OCI-LY7 (cell line): Measurements from ENCODE around the gene ZC3H18. TPM values are rescaled to one million over a fixed set of nuclear protein-coding genes. Genes with fewer than 3 reads are reported as not detected.

Experiments used
- BruUV-seq: library from RNA; stranded (reverse); fragments of 400-500 nt; replicated peaks from 2 replicates; lab custom pipeline; 2021; lab: Mats Ljungman, UMichigan
- CTCF ChIA-PET: fragments of 300-600 bp; sonication (Branson Sonifier 250); formaldehyde crosslinking; loops from one replicate; lab custom pipeline; 2022; ENCODE audit warnings: antibody characterized with exemption; ENCODE audit not compliant: unreplicated experiment; lab: Charles Lee
- POLR2A ChIA-PET: fragments of 300-600 bp; sonication (Branson Sonifier 250); formaldehyde crosslinking; loops from one replicate; lab custom pipeline; 2022; ENCODE audit warnings: antibody characterized with exemption; lab: Charles Lee
- DNase-seq: peaks from one replicate; pipeline ENCODE4 v3.0.0-alpha.2; 2015; ENCODE audit warnings: low spot score
- H2AFZ ChIP-seq: fragments of 200-600 bp; sonication (generic), shearing (Covaris generic); 2 replicates; pipeline ENCODE4 v1.6.1; 2014; ENCODE audit warnings: mild to moderate bottlenecking, antibody characterized with exemption, low read length, moderate library complexity
- H3K27ac ChIP-seq: fragments of 200-600 bp; sonication (generic); 2 replicates; pipeline ENCODE4 v1.5.1; 2014; ENCODE audit warnings: mixed run types, low read depth, mild to moderate bottlenecking, moderate library complexity, low read length, inconsistent platforms; ENCODE audit not compliant: poor library complexity, severe bottlenecking
- H3K36me3 ChIP-seq: fragments of 200-600 bp; sonication (generic); 2 replicates; pipeline ENCODE4 v1.6.1; 2014; ENCODE audit warnings: mild to moderate bottlenecking, antibody characterized with exemption, low read length, moderate library complexity, mixed read lengths; ENCODE audit not compliant: insufficient read depth
- H3K4me1 ChIP-seq: fragments of 200-600 bp; sonication (generic); 2 replicates; pipeline ENCODE4 v1.5.1; 2014; ENCODE audit warnings: mild to moderate bottlenecking, low read length; ENCODE audit not compliant: insufficient read depth, poor library complexity, severe bottlenecking
- H3K4me2 ChIP-seq: fragments of 200-600 bp; sonication (generic); 2 replicates; pipeline ENCODE4 v1.6.1; 2014; ENCODE audit warnings: mild to moderate bottlenecking, low read length
- H3K4me3 ChIP-seq: fragments of 200-600 bp; sonication (generic); 2 replicates; pipeline ENCODE4 v1.5.1; 2014; ENCODE audit warnings: mild to moderate bottlenecking, low read depth, low read length; ENCODE audit not compliant: poor library complexity, severe bottlenecking
- H3K79me2 ChIP-seq: fragments of 200-600 bp; sonication (generic); 2 replicates; pipeline ENCODE4 v1.6.1; 2016; ENCODE audit warnings: low read depth, mild to moderate bottlenecking, low read length, moderate library complexity, mixed read lengths; ENCODE audit not compliant: insufficient read depth
- H3K9me2 ChIP-seq: fragments of 200-600 bp; sonication (generic); 2 replicates; pipeline ENCODE4 v1.6.1; 2016; ENCODE audit warnings: mild to moderate bottlenecking, low read length, mixed read lengths; ENCODE audit not compliant: insufficient read depth
- H3K9me3 ChIP-seq: fragments of 200-600 bp; sonication (generic); 2 replicates; pipeline ENCODE4 v1.6.1; 2014; ENCODE audit warnings: mild to moderate bottlenecking, mixed run types, low read length, mixed read lengths
- H4K20me1 ChIP-seq: fragments of 200-600 bp; sonication (generic); 2 replicates; pipeline ENCODE4 v1.6.1; 2014; ENCODE audit warnings: mild to moderate bottlenecking, antibody characterized with exemption, low read length, moderate library complexity, mixed read lengths; ENCODE audit not compliant: insufficient read depth
- EZH2phosphoT487 ChIP-seq: fragments of 200-600 bp; sonication (generic); IDR thresholded peaks from 2 replicates; pipeline ENCODE4 v1.6.1; 2018; ENCODE audit warnings: low read depth, borderline replicate concordance, mild to moderate bottlenecking, mixed run types, antibody characterized with exemption, low read length, moderate library complexity, mixed read lengths
- intact Hi-C: fragments of 100-400 bp; cut with micrococcal nuclease; formaldehyde crosslinking; loops from one replicate; pipeline ENCODE4 v1.10.0; 2022; ENCODE audit not compliant: unreplicated experiment
- total RNA-seq, 2 experiments: library from RNA; depleted of rRNA in 1 of 2; stranded (reverse); fragments of >200 nt in 1 of 2; shearing (Covaris generic) in 1 of 2; gene quantifications; 2 replicates each; pipeline ENCODE4 v1.2.3, GENCODE V29; 2014 to 2022
- TF ChIP-seq, protein P1 (sequence below): fragments of 200-600 bp; sonication (generic); conservative IDR thresholded peaks from 2 replicates; pipeline ENCODE4 v1.5.1; 2014; ENCODE audit warnings: mild to moderate bottlenecking, antibody characterized with exemption, low read length, moderate library complexity, mixed read lengths

The ZC3H18 gene
- total RNA-seq, 2 experiments from 2014 or later: 22.2 to 79.0 TPM

DNA sequence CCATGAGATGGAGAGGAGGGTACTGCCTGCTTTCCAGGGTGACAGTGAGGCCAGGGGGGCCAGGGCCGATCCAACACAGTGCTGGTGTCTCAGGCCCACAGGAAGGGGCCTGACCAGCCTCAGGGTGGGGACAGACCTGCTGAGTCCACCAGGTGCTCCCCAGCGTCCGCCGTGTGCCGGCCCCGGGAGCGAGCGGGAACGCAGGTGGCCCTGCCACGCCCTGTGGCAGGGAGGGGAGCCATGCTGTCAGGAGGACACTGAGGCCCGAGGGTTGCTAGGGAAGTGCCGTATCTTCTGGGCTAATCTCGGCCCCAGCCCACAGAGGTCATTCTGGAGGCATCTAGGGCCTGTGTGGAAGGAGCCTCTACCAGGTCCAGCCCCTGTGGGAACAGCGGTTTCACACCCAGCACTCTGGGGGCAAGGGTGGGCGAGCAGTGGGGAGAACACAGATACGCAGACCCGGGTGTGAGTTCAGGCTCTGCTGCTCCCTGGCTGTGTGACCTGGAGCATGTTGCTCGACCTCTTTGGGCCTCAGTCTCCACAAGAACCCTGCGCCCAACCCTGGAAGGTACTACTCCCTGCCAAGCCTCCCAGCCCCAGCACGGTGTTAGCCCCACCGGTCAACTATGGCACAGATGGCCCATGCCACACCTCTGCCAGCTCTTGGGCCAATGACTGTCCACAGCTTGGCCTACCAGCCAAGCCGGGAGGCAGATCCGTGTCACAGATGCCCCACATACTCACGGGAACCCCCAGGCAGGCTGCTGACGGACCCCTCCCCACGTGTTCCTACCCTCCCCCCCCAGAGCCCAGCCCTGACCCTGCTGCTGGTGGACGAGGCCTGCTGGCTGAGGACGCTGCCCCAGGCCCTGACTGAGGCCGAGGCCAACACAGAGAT is 43.9 kb upstream of the ZC3H18 start:
- Histone ChIP-seq H3K4me3 (no peak overlapping the region), H3K4me1 (peaks cover 6% of the 10 kb centered on the region), H3K36me3 (no peaks in the 10 kb centered on the region), H3K4me2 (no peak overlapping the region), H3K79me2 (no peaks in the 10 kb centered on the region), H3K9me3 (no peaks in the 10 kb centered on the region), H4K20me1 (no peaks in the 10 kb centered on the region), H3K9me2 (no peaks in the 10 kb centered on the region), H3K27ac (no peak overlapping the region), H2AFZ (no peak overlapping the region)
- ChIA-PET CTCF (no interaction called here), POLR2A (no interaction called here)
- no TSS peak for BruUV-seq
- no peak for DNase-seq
- intact Hi-C loops: no loop called here
- TF ChIP-seq, protein P1, sequence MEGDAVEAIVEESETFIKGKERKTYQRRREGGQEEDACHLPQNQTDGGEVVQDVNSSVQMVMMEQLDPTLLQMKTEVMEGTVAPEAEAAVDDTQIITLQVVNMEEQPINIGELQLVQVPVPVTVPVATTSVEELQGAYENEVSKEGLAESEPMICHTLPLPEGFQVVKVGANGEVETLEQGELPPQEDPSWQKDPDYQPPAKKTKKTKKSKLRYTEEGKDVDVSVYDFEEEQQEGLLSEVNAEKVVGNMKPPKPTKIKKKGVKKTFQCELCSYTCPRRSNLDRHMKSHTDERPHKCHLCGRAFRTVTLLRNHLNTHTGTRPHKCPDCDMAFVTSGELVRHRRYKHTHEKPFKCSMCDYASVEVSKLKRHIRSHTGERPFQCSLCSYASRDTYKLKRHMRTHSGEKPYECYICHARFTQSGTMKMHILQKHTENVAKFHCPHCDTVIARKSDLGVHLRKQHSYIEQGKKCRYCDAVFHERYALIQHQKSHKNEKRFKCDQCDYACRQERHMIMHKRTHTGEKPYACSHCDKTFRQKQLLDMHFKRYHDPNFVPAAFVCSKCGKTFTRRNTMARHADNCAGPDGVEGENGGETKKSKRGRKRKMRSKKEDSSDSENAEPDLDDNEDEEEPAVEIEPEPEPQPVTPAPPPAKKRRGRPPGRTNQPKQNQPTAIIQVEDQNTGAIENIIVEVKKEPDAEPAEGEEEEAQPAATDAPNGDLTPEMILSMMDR: no peak
- TF ChIP-seq EZH2phosphoT487: no peak

DNA sequence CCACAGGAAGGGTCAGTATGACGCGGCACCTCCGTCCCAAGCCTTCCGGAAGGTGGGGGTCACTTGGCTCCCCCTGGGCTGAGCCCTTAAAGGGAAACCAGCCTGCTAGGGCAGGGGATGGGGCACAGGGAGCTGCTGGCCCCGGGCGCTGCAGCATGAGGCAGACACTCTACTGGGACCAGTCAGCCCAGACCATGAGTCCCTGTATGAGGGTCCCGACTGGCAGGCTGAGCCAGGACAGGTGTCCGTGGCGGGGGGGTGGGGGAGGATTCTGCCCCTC is 43.4 kb upstream of the ZC3H18 start:
- DNase-seq: no peak
- ChIA-PET POLR2A (no interaction called here), CTCF (no interaction called here)
- Histone ChIP-seq H2AFZ (no peak overlapping the region), H4K20me1 (no peaks in the 10 kb centered on the region), H3K4me2 (no peak overlapping the region), H3K9me3 (no peaks in the 10 kb centered on the region), H3K27ac (no peak overlapping the region), H3K9me2 (no peaks in the 10 kb centered on the region), H3K79me2 (no peaks in the 10 kb centered on the region), H3K4me3 (no peak overlapping the region), H3K4me1 (peaks cover 6% of the 10 kb centered on the region), H3K36me3 (no peaks in the 10 kb centered on the region)
- intact Hi-C loops: loop anchor here (1.0 kb wide), 1 partner anchor 84 kb away; no protein-coding TSS in a partner anchor
- TF ChIP-seq EZH2phosphoT487: no peak
- TF ChIP-seq, protein P1: no peak
- no TSS peak for BruUV-seq
